ENCODE data around the gene STXBP4. TPM values are rescaled to one million over a fixed set of nuclear protein-coding genes. Genes with fewer than 3 reads are reported as not detected.

The STXBP4 gene
- total and polyA plus RNA-seq, 2 donors from 2014 or later = 4.5 to 20.2 TPM

DNA sequence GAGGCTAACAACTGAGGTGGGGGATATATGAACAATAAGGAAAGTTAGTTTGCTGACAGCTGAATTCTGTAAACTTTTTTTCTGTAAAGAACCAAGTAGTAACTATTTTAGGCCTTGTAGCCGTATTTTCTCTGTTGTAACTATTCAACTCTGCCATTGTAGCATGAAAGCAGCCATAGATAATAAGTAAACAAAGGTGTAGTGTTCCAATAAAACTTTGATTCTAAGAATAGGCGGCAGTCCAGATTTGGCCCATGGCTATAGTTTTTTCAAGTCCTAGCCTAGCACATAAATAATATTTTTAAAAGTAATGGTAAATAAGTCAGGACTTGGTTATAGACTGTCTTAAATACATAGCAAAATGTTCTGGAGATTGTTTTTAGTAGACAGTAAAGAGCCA lies 142.0 kb downstream of the STXBP4 start:
- no peak for FAIRE-seq
- TF ChIP-seq, protein P1, sequence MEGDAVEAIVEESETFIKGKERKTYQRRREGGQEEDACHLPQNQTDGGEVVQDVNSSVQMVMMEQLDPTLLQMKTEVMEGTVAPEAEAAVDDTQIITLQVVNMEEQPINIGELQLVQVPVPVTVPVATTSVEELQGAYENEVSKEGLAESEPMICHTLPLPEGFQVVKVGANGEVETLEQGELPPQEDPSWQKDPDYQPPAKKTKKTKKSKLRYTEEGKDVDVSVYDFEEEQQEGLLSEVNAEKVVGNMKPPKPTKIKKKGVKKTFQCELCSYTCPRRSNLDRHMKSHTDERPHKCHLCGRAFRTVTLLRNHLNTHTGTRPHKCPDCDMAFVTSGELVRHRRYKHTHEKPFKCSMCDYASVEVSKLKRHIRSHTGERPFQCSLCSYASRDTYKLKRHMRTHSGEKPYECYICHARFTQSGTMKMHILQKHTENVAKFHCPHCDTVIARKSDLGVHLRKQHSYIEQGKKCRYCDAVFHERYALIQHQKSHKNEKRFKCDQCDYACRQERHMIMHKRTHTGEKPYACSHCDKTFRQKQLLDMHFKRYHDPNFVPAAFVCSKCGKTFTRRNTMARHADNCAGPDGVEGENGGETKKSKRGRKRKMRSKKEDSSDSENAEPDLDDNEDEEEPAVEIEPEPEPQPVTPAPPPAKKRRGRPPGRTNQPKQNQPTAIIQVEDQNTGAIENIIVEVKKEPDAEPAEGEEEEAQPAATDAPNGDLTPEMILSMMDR (IDR thresholded peaks at IDR 0.05; ENCODE audit: borderline replicate concordance, extremely low read depth, insufficient read depth) = no peak
- no peak overlapping the region for H3K9ac ChIP-seq (ENCODE audit: low read length in 3 of 3)
- H3K4me1 ChIP-seq (ENCODE audit: control insufficient read depth in 2 of 3, insufficient read depth in 2 of 3, low read depth in 1 of 3, low read length in 3 of 3) = no peaks in the 10 kb centered on the region
- H3K27me3 ChIP-seq (ENCODE audit: control insufficient read depth, insufficient read depth, low read length) = no peaks in the 10 kb centered on the region
- peak in 1 of 5 donors; percentile 71 for DNase-seq
- no peaks in the 10 kb centered on the region for H3K36me3 ChIP-seq (ENCODE audit: control insufficient read depth in 2 of 3, insufficient read depth in 3 of 3, low read length in 3 of 3)
- no peaks in the 10 kb centered on the region for H3K9me3 ChIP-seq (ENCODE audit: control insufficient read depth in 2 of 3, insufficient read depth in 1 of 3, low read length in 3 of 3)
- no peak overlapping the region for H3K4me3 ChIP-seq (ENCODE audit: low read length in 3 of 3)
- intact Hi-C loops (cut with DNase I) = no loop called here
- H3K27ac ChIP-seq (ENCODE audit: low read depth in 2 of 2, low read length in 2 of 2) = no peak overlapping the region

DNA sequence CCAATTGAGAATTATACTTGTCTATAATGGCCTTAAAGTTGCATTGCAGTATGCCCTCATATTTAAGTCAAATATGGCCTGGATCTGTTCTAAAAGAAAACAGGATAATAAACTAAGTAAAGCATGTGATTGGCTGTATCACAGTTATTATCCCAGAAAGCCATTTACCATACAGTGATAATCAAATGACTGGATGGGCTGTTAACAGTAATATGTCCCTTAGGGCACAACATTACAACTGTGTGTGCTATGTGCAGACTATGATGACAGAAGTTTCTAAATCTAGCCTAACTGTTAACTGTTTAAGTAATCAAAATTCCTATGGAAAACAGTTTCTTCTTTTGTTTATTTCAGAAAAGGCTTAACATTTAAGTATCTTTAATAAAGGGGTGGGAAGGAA lies 145.7 kb downstream of the STXBP4 start:
- no peaks in the 10 kb centered on the region for H3K36me3 ChIP-seq (ENCODE audit: control insufficient read depth in 2 of 3, insufficient read depth in 3 of 3, low read length in 3 of 3)
- no peak overlapping the region for H3K9ac ChIP-seq (ENCODE audit: low read length in 3 of 3)
- no peaks in the 10 kb centered on the region for H3K27me3 ChIP-seq (ENCODE audit: control insufficient read depth, insufficient read depth, low read length)
- intact Hi-C loops (cut with DNase I) = no loop called here
- H3K9me3 ChIP-seq (ENCODE audit: control insufficient read depth in 2 of 3, insufficient read depth in 1 of 3, low read length in 3 of 3) = no peaks in the 10 kb centered on the region
- FAIRE-seq (no peak), DNase-seq (no peak)
- TF ChIP-seq, protein P1 (IDR thresholded peaks at IDR 0.05; ENCODE audit: borderline replicate concordance, extremely low read depth, insufficient read depth) = no peak
- peaks cover 0 to 3% (median 0%) of the 10 kb centered on the region in 3 donors for H3K4me1 ChIP-seq (ENCODE audit: control insufficient read depth in 2 of 3, insufficient read depth in 2 of 3, low read depth in 1 of 3, low read length in 3 of 3)
- no peak overlapping the region for H3K4me3 ChIP-seq (ENCODE audit: low read length in 3 of 3)
- no peak overlapping the region for H3K27ac ChIP-seq (ENCODE audit: low read depth in 2 of 2, low read length in 2 of 2)

DNA sequence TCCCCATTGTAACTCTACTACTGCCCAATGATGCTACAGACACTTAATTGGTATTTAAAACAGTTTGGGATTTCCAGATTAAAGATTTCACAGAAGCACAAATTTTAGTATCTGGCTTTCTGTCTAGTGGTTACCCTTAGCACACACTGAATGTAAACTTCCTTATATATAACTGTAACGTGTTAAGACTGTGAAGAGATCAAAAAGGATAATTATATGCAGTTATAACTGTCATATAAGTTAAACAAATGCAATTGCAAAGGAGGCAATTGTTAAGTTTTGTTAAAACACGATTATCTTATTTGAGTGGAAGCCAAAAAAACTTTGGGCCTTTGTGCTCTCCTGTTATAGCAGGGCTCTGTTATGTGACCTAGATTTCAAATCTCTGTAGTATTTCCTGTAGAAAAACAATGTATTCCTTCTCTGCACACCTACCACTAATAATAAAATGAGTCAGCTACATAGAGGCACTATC lies 147.9 kb downstream of the STXBP4 start:
- FAIRE-seq = no peak
- TF ChIP-seq, protein P1 (IDR thresholded peaks at IDR 0.05; ENCODE audit: borderline replicate concordance, extremely low read depth, insufficient read depth) = no peak
- no peaks in the 10 kb centered on the region for H3K27me3 ChIP-seq (ENCODE audit: control insufficient read depth, insufficient read depth, low read length)

DNA sequence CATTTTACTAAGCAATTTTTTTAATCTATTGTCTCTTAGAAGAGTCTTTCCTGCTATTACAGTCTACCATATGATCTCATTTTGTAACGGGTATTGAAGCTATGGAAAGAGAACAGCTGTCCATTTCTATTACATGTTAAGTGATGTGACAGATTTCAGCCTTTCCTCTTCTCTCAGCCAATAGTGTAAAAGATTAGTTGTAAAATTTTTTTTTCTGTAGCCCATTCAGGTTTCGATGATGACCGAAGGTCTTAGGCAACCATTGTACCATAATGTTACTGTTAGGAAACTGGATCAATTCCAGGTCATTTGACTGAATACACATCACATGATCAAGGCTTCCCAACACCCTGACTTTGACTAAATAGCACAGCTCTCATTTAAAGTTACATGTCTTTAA lies 148.6 kb downstream of the STXBP4 start:
- H3K4me3 ChIP-seq (ENCODE audit: low read length in 3 of 3) = no peak overlapping the region
- H3K36me3 ChIP-seq (ENCODE audit: control insufficient read depth in 2 of 3, insufficient read depth in 3 of 3, low read length in 3 of 3) = no peaks in the 10 kb centered on the region
- H3K9ac ChIP-seq (ENCODE audit: low read length in 3 of 3) = no peak overlapping the region
- DNase-seq (no peak), FAIRE-seq (no peak)
- H3K9me3 ChIP-seq (ENCODE audit: control insufficient read depth in 2 of 3, insufficient read depth in 1 of 3, low read length in 3 of 3) = no peaks in the 10 kb centered on the region
- H3K27me3 ChIP-seq (ENCODE audit: control insufficient read depth, insufficient read depth, low read length) = no peaks in the 10 kb centered on the region
- H3K27ac ChIP-seq (ENCODE audit: low read depth in 2 of 2, low read length in 2 of 2) = no peak overlapping the region
- intact Hi-C loops (cut with DNase I) = no loop called here
- TF ChIP-seq, protein P1 (IDR thresholded peaks at IDR 0.05; ENCODE audit: borderline replicate concordance, extremely low read depth, insufficient read depth) = no peak
- peaks cover 0 to 3% (median 0%) of the 10 kb centered on the region in 3 donors for H3K4me1 ChIP-seq (ENCODE audit: control insufficient read depth in 2 of 3, insufficient read depth in 2 of 3, low read depth in 1 of 3, low read length in 3 of 3)

More for the DNA sequence above, 147.9 kb downstream of the STXBP4 start:
- no peak overlapping the region for H3K27ac ChIP-seq (ENCODE audit: low read depth in 2 of 2, low read length in 2 of 2)
- no peaks in the 10 kb centered on the region for H3K9me3 ChIP-seq (ENCODE audit: control insufficient read depth in 2 of 3, insufficient read depth in 1 of 3, low read length in 3 of 3)
- H3K9ac ChIP-seq (ENCODE audit: low read length in 3 of 3) = no peak overlapping the region
- no peak for DNase-seq
- intact Hi-C loops (cut with DNase I) = no loop called here
- no peaks in the 10 kb centered on the region for H3K36me3 ChIP-seq (ENCODE audit: control insufficient read depth in 2 of 3, insufficient read depth in 3 of 3, low read length in 3 of 3)
- H3K4me1 ChIP-seq (ENCODE audit: control insufficient read depth in 2 of 3, insufficient read depth in 2 of 3, low read depth in 1 of 3, low read length in 3 of 3) = peaks cover 0 to 3% (median 0%) of the 10 kb centered on the region in 3 donors
- H3K4me3 ChIP-seq (ENCODE audit: low read length in 3 of 3) = no peak overlapping the region

Measured in kidney (tissue), 14 donors.